ENCODE results near the gene EPHB2.
"Not testable (repeated sequence)": the region's sequence is repeated elsewhere in the genome, so short reads cannot be mapped to it uniquely, and the experiment has no call there.

EPHB2 gene

GRCh38 chr1:22830041-22830566 is 119.5 kb downstream of the EPHB2 start:
- 96% methylated on average over 6 of the region's 6 CpGs for WGBS (ENCODE audit: insufficient coverage)
- Histone ChIP-seq H3K4me3 (ENCODE audit: control insufficient read depth in 1 of 7, extremely low read depth in 1 of 7, insufficient read depth in 4 of 7, low read depth in 2 of 7, low read length in 6 of 7) (no peak overlapping the region), H3K27me3 (replicated peaks in 2 of 5; ENCODE audit: control insufficient read depth in 4 of 5, insufficient read depth in 5 of 5, low read length in 4 of 5) (peaks cover 0 to 4% (median 0%) of the 10 kb centered on the region in 5 experiments), H3K9me3 (ENCODE audit: control extremely low read depth in 1 of 5, control insufficient read depth in 4 of 5, insufficient read depth in 2 of 5, low read depth in 1 of 5, low read length in 4 of 5) (no peaks in the 10 kb centered on the region), H3K27ac (ENCODE audit: insufficient read depth in 1 of 2, low read depth in 1 of 2, low read length in 2 of 2, poor library complexity in 1 of 2, severe bottlenecking in 2 of 2) (no peak overlapping the region), H3K4me1 (ENCODE audit: control extremely low read depth in 1 of 4, control insufficient read depth in 4 of 4, insufficient read depth in 4 of 4, low read length in 3 of 4) (no peaks in the 10 kb centered on the region), H3K36me3 (ENCODE audit: control insufficient read depth in 4 of 4, insufficient read depth in 4 of 4, low read length in 3 of 4) (no peaks in the 10 kb centered on the region)
- CTCF ChIA-PET: no interaction called here
- no peak for DNase-seq
- POLR2A ChIA-PET: no interaction called here

- POLR2A ChIA-PET: interaction anchor here (0.6 kb wide), 1 partner anchor 1477 kb away, joined by 3 read pairs; no protein-coding TSS in a partner anchor
- 52% methylated on average over 2 of the region's 7 CpGs for WGBS (ENCODE audit: insufficient coverage)
Observed at GRCh38 chr1:22830757-22831340, 120.2 kb downstream of the EPHB2 start.

GRCh38 chr1:22831729-22832413 is 121.2 kb downstream of the EPHB2 start:
- 83% methylated on average over 6 of the region's 6 CpGs for WGBS (ENCODE audit: insufficient coverage)
- no peak overlapping the region for H3K4me3 ChIP-seq (ENCODE audit: control insufficient read depth in 1 of 7, extremely low read depth in 1 of 7, insufficient read depth in 4 of 7, low read depth in 2 of 7, low read length in 6 of 7)
- H3K4me1 ChIP-seq (ENCODE audit: control extremely low read depth in 1 of 4, control insufficient read depth in 4 of 4, insufficient read depth in 4 of 4, low read length in 3 of 4): no peaks in the 10 kb centered on the region
- peak in 2 of 3 donors; percentile 42 to 52 for DNase-seq
- peaks cover 0 to 2% (median 0%) of the 10 kb centered on the region in 5 experiments for H3K27me3 ChIP-seq (replicated peaks in 2 of 5; ENCODE audit: control insufficient read depth in 4 of 5, insufficient read depth in 5 of 5, low read length in 4 of 5)
- no peaks in the 10 kb centered on the region for H3K9me3 ChIP-seq (ENCODE audit: control extremely low read depth in 1 of 5, control insufficient read depth in 4 of 5, insufficient read depth in 2 of 5, low read depth in 1 of 5, low read length in 4 of 5)
- ChIA-PET POLR2A (interaction anchor here (0.6 kb wide), 1 partner anchor 1478 kb away, joined by 3 read pairs; no protein-coding TSS in a partner anchor), CTCF (interaction anchor here (0.6 kb wide), 1 partner anchor 49 kb away, joined by 3 read pairs; no protein-coding TSS in a partner anchor)
- no peaks in the 10 kb centered on the region for H3K36me3 ChIP-seq (ENCODE audit: control insufficient read depth in 4 of 4, insufficient read depth in 4 of 4, low read length in 3 of 4)
- no peak overlapping the region for H3K27ac ChIP-seq (ENCODE audit: insufficient read depth in 1 of 2, low read depth in 1 of 2, low read length in 2 of 2, poor library complexity in 1 of 2, severe bottlenecking in 2 of 2)

More at GRCh38 chr1:22830757-22831340, 120.2 kb downstream of the EPHB2 start:
- Histone ChIP-seq H3K4me3 (ENCODE audit: control insufficient read depth in 1 of 7, extremely low read depth in 1 of 7, insufficient read depth in 4 of 7, low read depth in 2 of 7, low read length in 6 of 7) (no peak overlapping the region), H3K36me3 (ENCODE audit: control insufficient read depth in 4 of 4, insufficient read depth in 4 of 4, low read length in 3 of 4) (no peaks in the 10 kb centered on the region), H3K9me3 (ENCODE audit: control extremely low read depth in 1 of 5, control insufficient read depth in 4 of 5, insufficient read depth in 2 of 5, low read depth in 1 of 5, low read length in 4 of 5) (no peaks in the 10 kb centered on the region), H3K27ac (ENCODE audit: insufficient read depth in 1 of 2, low read depth in 1 of 2, low read length in 2 of 2, poor library complexity in 1 of 2, severe bottlenecking in 2 of 2) (no peak overlapping the region), H3K27me3 (replicated peaks in 2 of 5; ENCODE audit: control insufficient read depth in 4 of 5, insufficient read depth in 5 of 5, low read length in 4 of 5) (peaks cover 0 to 2% (median 0%) of the 10 kb centered on the region in 5 experiments), H3K4me1 (ENCODE audit: control extremely low read depth in 1 of 4, control insufficient read depth in 4 of 4, insufficient read depth in 4 of 4, low read length in 3 of 4) (no peaks in the 10 kb centered on the region)
- DNase-seq: peak in 1 of 3 donors; percentile 4
- CTCF ChIA-PET: no interaction called here

DNA sequence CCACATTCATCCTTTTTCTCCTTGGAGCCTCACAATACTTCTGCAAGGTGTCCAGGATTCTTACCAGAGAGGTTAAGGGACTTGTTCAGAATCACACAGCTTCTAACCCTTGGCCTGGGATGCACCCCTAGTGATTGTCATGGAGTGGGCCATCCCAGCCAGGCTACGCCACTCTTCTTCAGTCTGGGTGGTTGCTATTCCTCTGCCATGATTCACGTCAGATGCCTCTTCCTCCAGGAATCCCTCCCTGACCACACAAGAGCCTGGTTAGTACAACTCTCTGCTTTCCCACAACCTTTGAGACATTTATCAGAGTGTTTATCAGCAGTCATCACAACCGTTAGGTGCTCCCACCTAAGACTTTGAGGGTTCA is 121.8 kb downstream of the EPHB2 start:
- peaks cover 0 to 2% (median 0%) of the 10 kb centered on the region in 5 experiments for H3K27me3 ChIP-seq (replicated peaks in 2 of 5; ENCODE audit: control insufficient read depth in 4 of 5, insufficient read depth in 5 of 5, low read length in 4 of 5)
- no peak overlapping the region for H3K4me3 ChIP-seq (ENCODE audit: control insufficient read depth in 1 of 7, extremely low read depth in 1 of 7, insufficient read depth in 4 of 7, low read depth in 2 of 7, low read length in 6 of 7)
- POLR2A ChIA-PET: no interaction called here
- WGBS (ENCODE audit: insufficient coverage): 100% methylated on average over 2 of the region's 3 CpGs
- no peaks in the 10 kb centered on the region for H3K9me3 ChIP-seq (ENCODE audit: control extremely low read depth in 1 of 5, control insufficient read depth in 4 of 5, insufficient read depth in 2 of 5, low read depth in 1 of 5, low read length in 4 of 5)
- H3K36me3 ChIP-seq (ENCODE audit: control insufficient read depth in 4 of 4, insufficient read depth in 4 of 4, low read length in 3 of 4): no peaks in the 10 kb centered on the region
- no peak overlapping the region for H3K27ac ChIP-seq (ENCODE audit: insufficient read depth in 1 of 2, low read depth in 1 of 2, low read length in 2 of 2, poor library complexity in 1 of 2, severe bottlenecking in 2 of 2)
- CTCF ChIA-PET: interaction anchor here (0.6 kb wide), 1 partner anchor 50 kb away, joined by 3 read pairs; no protein-coding TSS in a partner anchor
- no peak for DNase-seq
- no peaks in the 10 kb centered on the region for H3K4me1 ChIP-seq (ENCODE audit: control extremely low read depth in 1 of 4, control insufficient read depth in 4 of 4, insufficient read depth in 4 of 4, low read length in 3 of 4)

GRCh38 chr1:22833699-22834098 is 123.1 kb downstream of the EPHB2 start:
- ChIA-PET CTCF (interaction anchor here (0.9 to 1.6 kb wide), 2 partner anchors 126 to 129 kb away, joined by 3 read pairs; no protein-coding TSS in a partner anchor), POLR2A (no interaction called here)
- H3K4me1 ChIP-seq (ENCODE audit: control extremely low read depth in 1 of 4, control insufficient read depth in 4 of 4, insufficient read depth in 4 of 4, low read length in 3 of 4): no peaks in the 10 kb centered on the region
- no peak overlapping the region for H3K27ac ChIP-seq (ENCODE audit: insufficient read depth in 1 of 2, low read depth in 1 of 2, low read length in 2 of 2, poor library complexity in 1 of 2, severe bottlenecking in 2 of 2)
- H3K4me3 ChIP-seq (ENCODE audit: control insufficient read depth in 1 of 7, extremely low read depth in 1 of 7, insufficient read depth in 4 of 7, low read depth in 2 of 7, low read length in 6 of 7): no peak overlapping the region
- peaks cover 0 to 2% (median 0%) of the 10 kb centered on the region in 5 experiments for H3K27me3 ChIP-seq (replicated peaks in 2 of 5; ENCODE audit: control insufficient read depth in 4 of 5, insufficient read depth in 5 of 5, low read length in 4 of 5)
- WGBS (ENCODE audit: insufficient coverage): no CpG with 5 or more reads among the region's 1 CpG
- H3K36me3 ChIP-seq (ENCODE audit: control insufficient read depth in 4 of 4, insufficient read depth in 4 of 4, low read length in 3 of 4): no peaks in the 10 kb centered on the region
- no peak for DNase-seq
- H3K9me3 ChIP-seq (ENCODE audit: control extremely low read depth in 1 of 5, control insufficient read depth in 4 of 5, insufficient read depth in 2 of 5, low read depth in 1 of 5, low read length in 4 of 5): no peaks in the 10 kb centered on the region

GRCh38 chr1:22834420-22834819 is 123.8 kb downstream of the EPHB2 start:
- H3K4me3 ChIP-seq (ENCODE audit: control insufficient read depth in 1 of 7, extremely low read depth in 1 of 7, insufficient read depth in 4 of 7, low read depth in 2 of 7, low read length in 6 of 7); H3K27ac ChIP-seq (ENCODE audit: insufficient read depth in 1 of 2, low read depth in 1 of 2, low read length in 2 of 2, poor library complexity in 1 of 2, severe bottlenecking in 2 of 2); H3K9me3 ChIP-seq (ENCODE audit: control extremely low read depth in 1 of 5, control insufficient read depth in 4 of 5, insufficient read depth in 2 of 5, low read depth in 1 of 5, low read length in 4 of 5); H3K4me1 ChIP-seq (ENCODE audit: control extremely low read depth in 1 of 4, control insufficient read depth in 4 of 4, insufficient read depth in 4 of 4, low read length in 3 of 4); H3K27me3 ChIP-seq (replicated peaks in 2 of 5; ENCODE audit: control insufficient read depth in 4 of 5, insufficient read depth in 5 of 5, low read length in 4 of 5); POLR2A ChIA-PET; H3K36me3 ChIP-seq (ENCODE audit: control insufficient read depth in 4 of 4, insufficient read depth in 4 of 4, low read length in 3 of 4): not testable (repeated sequence)
- peak in 1 of 3 donors; percentile 11 for DNase-seq
- WGBS (ENCODE audit: insufficient coverage): 89% methylated on average over 1 of the region's 2 CpGs
- CTCF ChIA-PET: interaction anchor here (0.9 to 1.6 kb wide), 3 partner anchors 8 to 129 kb away, joined by 3 read pairs; no protein-coding TSS in a partner anchor
